HCT116 (cell line): ENCODE data around the gene HS3ST2. TPM values are rescaled to one million over a fixed set of nuclear protein-coding genes. Genes with fewer than 3 reads are reported as not detected.
"Not testable (repeated sequence)": the region's sequence is repeated elsewhere in the genome, so short reads cannot be mapped to it uniquely, and the experiment has no call there.

ENCODE experiments used
- ATAC-seq: fragments of 200-7000 bp; cut with Tn5 transposase; 2 replicates; pipeline ENCODE4 v1.9.1; 2020; ENCODE audit warnings: mild to moderate bottlenecking, moderate library complexity
- BruUV-seq: library from RNA; stranded (reverse); fragments of 400-500 nt; replicated peaks from 2 replicates; lab custom pipeline; 2021; lab: Mats Ljungman, UMichigan
- CTCF ChIA-PET: fragments of 300-600 bp; sonication (Branson Sonifier 250); formaldehyde crosslinking; loops from one replicate; lab custom pipeline; 2021; ENCODE audit warnings: antibody characterized with exemption; lab: Charles Lee
- POLR2A ChIA-PET: fragments of 300-600, 350-600 bp; sonication (Branson Sonifier 250); formaldehyde crosslinking; loops from one replicate; lab custom pipeline; 2021; ENCODE audit warnings: antibody characterized with exemption; lab: Charles Lee
- RAD21 ChIA-PET, 2 experiments: fragments of 300-600 bp; sonication (Branson Sonifier 250); formaldehyde crosslinking; loops; one replicate each; lab custom pipeline; 2023; ENCODE audit warnings: low total read pairs in 2 of 2; ENCODE audit not compliant: uncharacterized antibody in 2 of 2, unreplicated experiment in 2 of 2, low non-redundant PET in 1 of 2; lab: Charles Lee
- DNase-seq: peaks from one replicate; pipeline ENCODE4 v3.0.0-alpha.2; 2010; ENCODE audit warnings: low read depth, low spot score
- H2AFZ ChIP-seq: fragments of 200-600 bp; shearing (Covaris generic), sonication (generic); 2 replicates; pipeline ENCODE4 v1.6.1; 2017; ENCODE audit warnings: low read depth, mixed run types, mixed read lengths, antibody characterized with exemption, low read length; ENCODE audit not compliant: poor library complexity, severe bottlenecking
- H3K27ac ChIP-seq: 2 replicates; pipeline ENCODE4 v1.5.1; 2012; ENCODE audit warnings: low read depth, low read length
- H3K27me3 ChIP-seq: fragments of 200-600 bp; sonication (generic); 2 replicates; pipeline ENCODE4 v1.6.1; 2016; ENCODE audit warnings: mixed run types, low read length, mixed read lengths; ENCODE audit not compliant: insufficient read depth
- H3K36me3 ChIP-seq, 2 experiments: fragments of 200-500 bp in 1 of 2; fragments of 200-600 bp in 1 of 2; sonication (Bioruptor generic) in 1 of 2; sonication (generic) in 1 of 2; 2 replicates each; pipeline versions ENCODE4 v1.5.1 to v1.6.1; 2014 to 2016; ENCODE audit warnings: low read length in 2 of 2, inconsistent platforms in 1 of 2, mixed read lengths in 1 of 2, mixed run types in 1 of 2; ENCODE audit not compliant: insufficient read depth in 2 of 2, control insufficient read depth in 1 of 2
- H3K4me1 ChIP-seq, 2 experiments: fragments of 200-600 bp in 1 of 2; sonication (generic) in 1 of 2; 2 replicates each; pipeline versions ENCODE4 v1.5.1 to v1.6.1; 2012 to 2017; ENCODE audit warnings: low read length in 2 of 2, inconsistent platforms in 1 of 2, mild to moderate bottlenecking in 1 of 2, mixed read lengths in 1 of 2, mixed run types in 1 of 2, moderate library complexity in 1 of 2; ENCODE audit not compliant: insufficient read depth in 2 of 2, control insufficient read depth in 1 of 2
- H3K4me2 ChIP-seq: fragments of 200-600 bp; sonication (generic); 2 replicates; pipeline ENCODE4 v1.6.1; 2017; ENCODE audit warnings: mixed run types, low read length, mixed read lengths
- H3K4me3 ChIP-seq, 2 experiments: fragments of 200-600 bp in 1 of 2; sonication (generic) in 1 of 2; replicated peaks in 1 of 2; 2 replicates each; pipeline ENCODE4 v1.5.1; 2011 to 2016; ENCODE audit warnings: low read length in 2 of 2, control low read depth in 1 of 2, low read depth in 1 of 2, mild to moderate bottlenecking in 1 of 2, mixed read lengths in 1 of 2, mixed run types in 1 of 2
- H3K79me2 ChIP-seq: fragments of 200-600 bp; sonication (generic); 2 replicates; pipeline ENCODE4 v1.6.1; 2017; ENCODE audit warnings: mild to moderate bottlenecking, mixed run types, low read length, moderate library complexity, mixed read lengths; ENCODE audit not compliant: insufficient read depth
- H3K9ac ChIP-seq: fragments of 200-600 bp; sonication (generic); 2 replicates; pipeline ENCODE4 v1.6.1; 2016; ENCODE audit warnings: low read length, mixed read lengths
- H3K9me2 ChIP-seq: fragments of 200-600 bp; sonication (generic), shearing (Covaris generic); 2 replicates; pipeline ENCODE4 v1.6.1; 2017; ENCODE audit warnings: mixed run types, mild to moderate bottlenecking, moderate library complexity; ENCODE audit not compliant: insufficient read depth
- H3K9me3 ChIP-seq, 2 experiments: fragments of 200-500 bp in 1 of 2; fragments of 200-600 bp in 1 of 2; sonication (Bioruptor generic) in 1 of 2; sonication (generic) in 1 of 2; 2 replicates each; pipeline ENCODE4 v1.6.1; 2014 to 2017; ENCODE audit warnings: low read length in 2 of 2, mixed read lengths in 2 of 2, inconsistent platforms in 1 of 2, low read depth in 1 of 2, mild to moderate bottlenecking in 1 of 2, mixed run types in 1 of 2, moderate library complexity in 1 of 2; ENCODE audit not compliant: control insufficient read depth in 1 of 2, insufficient read depth in 1 of 2
- H4K20me1 ChIP-seq: fragments of 200-600 bp; sonication (generic), shearing (Covaris generic); 2 replicates; pipeline ENCODE4 v1.6.1; 2017; ENCODE audit warnings: mixed run types, mild to moderate bottlenecking, moderate library complexity; ENCODE audit not compliant: insufficient read depth
- CBX3 ChIP-seq: IDR thresholded peaks from 2 replicates; pipeline ENCODE4 v1.6.1; 2012; ENCODE audit warnings: low read depth
- EGR1 ChIP-seq: IDR thresholded peaks from 2 replicates; pipeline ENCODE4 v1.6.1; 2012; ENCODE audit warnings: low read depth
- ELF1 ChIP-seq: IDR thresholded peaks from 2 replicates; pipeline ENCODE4 v1.6.1; 2012; ENCODE audit warnings: low read depth, borderline replicate concordance
- POLR2A ChIP-seq: IDR thresholded peaks from 2 replicates; pipeline ENCODE4 v1.7.0; 2011; ENCODE audit warnings: borderline replicate concordance; ENCODE audit not compliant: insufficient read depth, insufficient read length; ENCODE audit errors: extremely low read depth
- SIN3A ChIP-seq: IDR thresholded peaks from 2 replicates; pipeline ENCODE4 v1.6.1; 2012; ENCODE audit warnings: low read depth
- TCF7L2 ChIP-seq: IDR thresholded peaks from 2 replicates; pipeline ENCODE4 v1.7.0; 2011; ENCODE audit warnings: borderline replicate concordance, inconsistent platforms; ENCODE audit not compliant: insufficient read depth, insufficient read length; ENCODE audit errors: extremely low read depth
- YY1 ChIP-seq: IDR thresholded peaks from 2 replicates; pipeline ENCODE4 v1.6.1; 2011; ENCODE audit warnings: low read length, low read depth, moderate library complexity, mild to moderate bottlenecking; ENCODE audit not compliant: insufficient replicate concordance; ENCODE audit errors: extremely low read depth
- ZFX ChIP-seq: fragments of 450-650 bp; IDR thresholded peaks from 2 replicates; pipeline ENCODE4 v1.6.1; 2017
- intact Hi-C: fragments of 100-400 bp; cut with micrococcal nuclease; formaldehyde crosslinking; loops from 2 replicates; pipeline ENCODE4 v1.10.0; 2022
- total RNA-seq: library from RNA; stranded (reverse); gene quantifications from one replicate; pipeline ENCODE4 v1.2.1, GENCODE V29; 2021; ENCODE audit not compliant: unreplicated experiment
- TF ChIP-seq, protein P1 (sequence below): IDR thresholded peaks from 2 replicates; pipeline ENCODE4 v1.6.1; 2012
- TF ChIP-seq, protein P2 (sequence below), 3 experiments: fragments of 200-600 bp in 1 of 3; sonication (generic) in 1 of 3; IDR thresholded peaks in 2 of 3; conservative IDR thresholded peaks in 1 of 3; 2 replicates each; pipeline ENCODE4 v1.5.1; 2012 to 2017; ENCODE audit warnings: low read depth in 2 of 3, low read length in 2 of 3, antibody characterized with exemption in 1 of 3, borderline replicate concordance in 1 of 3, control low read depth in 1 of 3, mild to moderate bottlenecking in 1 of 3, mixed read lengths in 1 of 3, mixed run types in 1 of 3, moderate library complexity in 1 of 3; ENCODE audit not compliant: insufficient read depth in 1 of 3
- TF ChIP-seq, protein P3 (sequence below): IDR thresholded peaks from 2 replicates; pipeline ENCODE4 v1.6.1; 2012
- TF ChIP-seq, protein P4 (sequence below): IDR thresholded peaks from 2 replicates; pipeline ENCODE4 v1.6.1; 2012; ENCODE audit warnings: low read depth

The HS3ST2 gene
- total RNA-seq, 1 experiment from 2014 or later, result not detected

DNA sequence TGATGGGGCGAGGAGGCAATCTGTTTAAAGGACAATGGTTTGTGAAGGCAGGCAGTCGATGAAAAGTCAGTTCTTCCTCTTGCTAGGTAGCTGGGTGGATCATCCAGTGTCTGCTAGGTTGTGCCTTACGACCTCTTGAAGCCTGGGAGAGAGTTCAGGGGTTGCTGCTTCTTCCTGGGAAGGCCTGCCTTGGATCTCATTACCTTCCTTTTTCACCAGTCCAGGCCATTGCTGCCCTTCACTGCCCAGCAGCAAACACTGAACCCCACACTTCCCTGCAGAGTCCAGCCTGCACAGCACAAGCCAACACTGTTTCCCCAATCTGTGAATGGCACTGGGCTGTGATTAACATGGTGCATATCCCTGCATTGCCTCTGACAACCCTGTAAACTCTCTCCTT is 24.7 kb downstream of the HS3ST2 start:
- Histone ChIP-seq H3K36me3 (no peaks in the 10 kb centered on the region), H3K4me1 (no peaks in the 10 kb centered on the region), H2AFZ (no peak overlapping the region), H3K27ac (no peak overlapping the region), H3K79me2 (no peaks in the 10 kb centered on the region), H3K9ac (no peak overlapping the region), H3K27me3 (peaks cover 66% of the 10 kb centered on the region), H3K4me2 (no peak overlapping the region), H3K4me3 (no peak overlapping the region), H3K9me2 (no peaks in the 10 kb centered on the region), H4K20me1 (no peaks in the 10 kb centered on the region), H3K9me3 (no peaks in the 10 kb centered on the region)
- no peak for ATAC-seq
- ChIA-PET CTCF (no interaction called here), RAD21 (no interaction called here), POLR2A (no interaction called here)
- TF ChIP-seq, protein P1, sequence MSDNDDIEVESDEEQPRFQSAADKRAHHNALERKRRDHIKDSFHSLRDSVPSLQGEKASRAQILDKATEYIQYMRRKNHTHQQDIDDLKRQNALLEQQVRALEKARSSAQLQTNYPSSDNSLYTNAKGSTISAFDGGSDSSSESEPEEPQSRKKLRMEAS, result no peak
- no peak for TF ChIP-seq TCF7L2
- no peak for TF ChIP-seq CBX3
- TF ChIP-seq POLR2A, result no peak
- TF ChIP-seq, protein P2, sequence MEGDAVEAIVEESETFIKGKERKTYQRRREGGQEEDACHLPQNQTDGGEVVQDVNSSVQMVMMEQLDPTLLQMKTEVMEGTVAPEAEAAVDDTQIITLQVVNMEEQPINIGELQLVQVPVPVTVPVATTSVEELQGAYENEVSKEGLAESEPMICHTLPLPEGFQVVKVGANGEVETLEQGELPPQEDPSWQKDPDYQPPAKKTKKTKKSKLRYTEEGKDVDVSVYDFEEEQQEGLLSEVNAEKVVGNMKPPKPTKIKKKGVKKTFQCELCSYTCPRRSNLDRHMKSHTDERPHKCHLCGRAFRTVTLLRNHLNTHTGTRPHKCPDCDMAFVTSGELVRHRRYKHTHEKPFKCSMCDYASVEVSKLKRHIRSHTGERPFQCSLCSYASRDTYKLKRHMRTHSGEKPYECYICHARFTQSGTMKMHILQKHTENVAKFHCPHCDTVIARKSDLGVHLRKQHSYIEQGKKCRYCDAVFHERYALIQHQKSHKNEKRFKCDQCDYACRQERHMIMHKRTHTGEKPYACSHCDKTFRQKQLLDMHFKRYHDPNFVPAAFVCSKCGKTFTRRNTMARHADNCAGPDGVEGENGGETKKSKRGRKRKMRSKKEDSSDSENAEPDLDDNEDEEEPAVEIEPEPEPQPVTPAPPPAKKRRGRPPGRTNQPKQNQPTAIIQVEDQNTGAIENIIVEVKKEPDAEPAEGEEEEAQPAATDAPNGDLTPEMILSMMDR (IDR thresholded peaks at IDR 0.05 in 2 of 3, conservative IDR thresholded peaks at IDR 0.05 in 1 of 3; ENCODE audit: borderline replicate concordance in 1 of 3, insufficient read depth in 1 of 3, low read depth in 2 of 3, low read length in 2 of 3), result no peak
- TF ChIP-seq ZFX, result no peak
- no peak for TF ChIP-seq ELF1
- TF ChIP-seq, protein P3, sequence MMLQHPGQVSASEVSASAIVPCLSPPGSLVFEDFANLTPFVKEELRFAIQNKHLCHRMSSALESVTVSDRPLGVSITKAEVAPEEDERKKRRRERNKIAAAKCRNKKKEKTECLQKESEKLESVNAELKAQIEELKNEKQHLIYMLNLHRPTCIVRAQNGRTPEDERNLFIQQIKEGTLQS, result no peak
- no peak for TF ChIP-seq YY1
- TF ChIP-seq, protein P4, sequence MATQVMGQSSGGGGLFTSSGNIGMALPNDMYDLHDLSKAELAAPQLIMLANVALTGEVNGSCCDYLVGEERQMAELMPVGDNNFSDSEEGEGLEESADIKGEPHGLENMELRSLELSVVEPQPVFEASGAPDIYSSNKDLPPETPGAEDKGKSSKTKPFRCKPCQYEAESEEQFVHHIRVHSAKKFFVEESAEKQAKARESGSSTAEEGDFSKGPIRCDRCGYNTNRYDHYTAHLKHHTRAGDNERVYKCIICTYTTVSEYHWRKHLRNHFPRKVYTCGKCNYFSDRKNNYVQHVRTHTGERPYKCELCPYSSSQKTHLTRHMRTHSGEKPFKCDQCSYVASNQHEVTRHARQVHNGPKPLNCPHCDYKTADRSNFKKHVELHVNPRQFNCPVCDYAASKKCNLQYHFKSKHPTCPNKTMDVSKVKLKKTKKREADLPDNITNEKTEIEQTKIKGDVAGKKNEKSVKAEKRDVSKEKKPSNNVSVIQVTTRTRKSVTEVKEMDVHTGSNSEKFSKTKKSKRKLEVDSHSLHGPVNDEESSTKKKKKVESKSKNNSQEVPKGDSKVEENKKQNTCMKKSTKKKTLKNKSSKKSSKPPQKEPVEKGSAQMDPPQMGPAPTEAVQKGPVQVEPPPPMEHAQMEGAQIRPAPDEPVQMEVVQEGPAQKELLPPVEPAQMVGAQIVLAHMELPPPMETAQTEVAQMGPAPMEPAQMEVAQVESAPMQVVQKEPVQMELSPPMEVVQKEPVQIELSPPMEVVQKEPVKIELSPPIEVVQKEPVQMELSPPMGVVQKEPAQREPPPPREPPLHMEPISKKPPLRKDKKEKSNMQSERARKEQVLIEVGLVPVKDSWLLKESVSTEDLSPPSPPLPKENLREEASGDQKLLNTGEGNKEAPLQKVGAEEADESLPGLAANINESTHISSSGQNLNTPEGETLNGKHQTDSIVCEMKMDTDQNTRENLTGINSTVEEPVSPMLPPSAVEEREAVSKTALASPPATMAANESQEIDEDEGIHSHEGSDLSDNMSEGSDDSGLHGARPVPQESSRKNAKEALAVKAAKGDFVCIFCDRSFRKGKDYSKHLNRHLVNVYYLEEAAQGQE, result no peak
- no peak for TF ChIP-seq EGR1
- no peak for TF ChIP-seq SIN3A
- intact Hi-C loops, result no loop called here
- no peak for DNase-seq
- BruUV-seq, result no TSS peak

DNA sequence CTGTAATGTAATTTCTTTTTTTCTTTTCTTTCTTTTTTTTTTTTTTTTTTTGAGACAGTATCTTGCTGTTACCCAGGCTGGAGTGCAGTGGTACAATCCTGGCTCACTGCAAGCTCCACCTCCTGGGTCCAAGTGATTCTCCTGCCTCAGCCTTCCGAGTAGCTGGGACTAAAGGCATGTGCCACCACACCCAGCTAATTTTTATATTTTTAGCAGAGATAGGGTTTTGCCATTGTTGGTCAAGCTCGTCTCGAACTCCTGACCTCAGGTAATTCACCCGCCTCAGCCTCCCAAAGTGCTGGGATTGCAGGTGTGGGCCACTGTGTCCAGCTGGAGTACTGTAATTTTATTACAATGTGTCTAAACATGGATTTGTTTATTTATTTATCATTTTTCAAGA is 28.1 kb downstream of the HS3ST2 start:
- H3K27ac ChIP-seq, H3K79me2 ChIP-seq, H3K4me3 ChIP-seq, H3K9me2 ChIP-seq, POLR2A ChIA-PET, DNase-seq, H4K20me1 ChIP-seq, BruUV-seq, H3K36me3 ChIP-seq, H3K4me1 ChIP-seq, intact Hi-C loops, RAD21 ChIA-PET, CTCF ChIA-PET, H3K9me3 ChIP-seq, H3K4me2 ChIP-seq, H3K9ac ChIP-seq, ATAC-seq, H2AFZ ChIP-seq: not testable (repeated sequence)
- H3K27me3 ChIP-seq, result peaks cover 46% of the 10 kb centered on the region
